OCI-LY1 (cell line): Measurements from ENCODE around the gene NPVF.

ENCODE experiments used
- CTCF ChIP-seq: fragments of 200-600 bp; sonication (generic), shearing (Covaris generic); IDR thresholded peaks from 2 replicates; pipeline ENCODE4 v1.5.1; 2017; ENCODE audit warnings: mild to moderate bottlenecking, antibody characterized with exemption, low read length, moderate library complexity, mixed read lengths
- EZH2 ChIP-seq: fragments of 200-600 bp; sonication (generic), shearing (Covaris generic); IDR thresholded peaks from 2 replicates; pipeline ENCODE4 v1.8.0; 2017; ENCODE audit warnings: borderline replicate concordance, mixed run types, mild to moderate bottlenecking, antibody characterized with exemption, low read length, moderate library complexity, mixed read lengths

GRCh38 chr7:25189197-25189596 lies 39.1 kb downstream of the NPVF start:
- no peak for TF ChIP-seq CTCF
- no peak for TF ChIP-seq EZH2
